ENCODE results near the gene CAMTA1.

Gene CAMTA1

DNA sequence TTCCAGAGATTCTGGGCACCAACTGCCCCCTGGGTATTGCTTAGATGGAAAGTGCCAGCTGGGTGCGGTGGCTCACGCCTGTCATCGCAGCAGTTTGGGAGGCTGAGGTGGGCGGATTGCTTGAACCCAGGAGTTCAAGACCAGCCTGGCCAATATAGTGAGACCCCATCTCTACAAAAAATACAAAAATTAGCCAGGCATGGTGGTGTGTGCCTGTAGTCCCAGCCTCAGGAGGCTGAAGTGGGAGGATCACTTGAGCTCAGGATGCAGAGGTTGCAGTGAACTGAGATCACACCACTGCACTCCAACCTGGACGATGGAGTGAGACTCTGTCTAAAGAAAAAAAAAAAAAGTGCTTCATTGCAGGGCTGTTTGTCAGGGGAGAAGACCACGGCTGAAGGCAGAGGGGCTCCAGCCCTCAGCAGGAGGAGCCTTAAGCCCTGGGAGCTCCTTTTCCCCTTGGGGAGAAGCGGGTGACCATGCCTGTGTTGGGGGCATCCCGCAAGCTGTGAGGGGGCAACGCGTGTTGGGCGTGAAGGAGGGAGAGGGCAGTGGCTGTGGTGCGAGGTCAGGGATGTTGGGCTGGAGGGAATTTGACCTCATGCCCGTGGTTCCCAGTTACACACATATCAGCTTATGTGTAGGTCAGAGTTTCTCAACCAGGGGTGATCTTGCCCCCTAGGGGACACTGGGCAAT, 854.3 kb downstream of the CAMTA1 start:
- no peak overlapping the region for H4K12ac ChIP-seq (ENCODE audit: low read depth, low read length)
- H2BK12ac ChIP-seq (ENCODE audit: low read length) = no peak overlapping the region
- no peak overlapping the region for H3K4me2 ChIP-seq (ENCODE audit: low read length)
- no peak overlapping the region for H3K4ac ChIP-seq (ENCODE audit: low read depth, low read length)
- H3K14ac ChIP-seq (ENCODE audit: low read length) = no peak overlapping the region
- no peak overlapping the region for H2BK5ac ChIP-seq (ENCODE audit: low read depth, low read length, poor library complexity)
- DNase-seq = no peak
- H3K79me2 ChIP-seq (ENCODE audit: control insufficient read depth, insufficient read depth, low read length, poor library complexity) = no peaks in the 10 kb centered on the region
- WGBS (ENCODE audit: extremely low coverage, insufficient coverage, insufficient read length) = no CpG with 5 or more reads among the region's 13 CpGs
- H2AK5ac ChIP-seq (ENCODE audit: low read length) = no peak overlapping the region
- H4K8ac ChIP-seq (ENCODE audit: low read depth, low read length) = no peak overlapping the region
- no peaks in the 10 kb centered on the region for H3K36me3 ChIP-seq (ENCODE audit: control insufficient read depth in 1 of 2, insufficient read depth in 2 of 2, low read length in 2 of 2)
- H2AFZ ChIP-seq (ENCODE audit: insufficient read depth, low read length, poor library complexity) = no peak overlapping the region
- no peak overlapping the region for H3K9ac ChIP-seq (ENCODE audit: low read length)
- no peak overlapping the region for H4K91ac ChIP-seq (ENCODE audit: low read depth, low read length)
- no peak overlapping the region for H3K27ac ChIP-seq (ENCODE audit: low read depth, low read length)
- no peak overlapping the region for H2BK120ac ChIP-seq (ENCODE audit: insufficient read depth, low read length, poor library complexity)
- H3K9me3 ChIP-seq (ENCODE audit: insufficient read depth, low read depth, low read length) = peaks cover 2% of the 10 kb centered on the region
- no peaks in the 10 kb centered on the region for H3K79me1 ChIP-seq (ENCODE audit: low read length)
- H3K18ac ChIP-seq (ENCODE audit: low read length) = no peak overlapping the region
- no peaks in the 10 kb centered on the region for H3K4me1 ChIP-seq (ENCODE audit: control insufficient read depth in 1 of 2, insufficient read depth in 2 of 2, low read length in 2 of 2)
- no peak overlapping the region for H3K23ac ChIP-seq (ENCODE audit: low read length)
- H3K4me3 ChIP-seq (ENCODE audit: low read depth, low read length) = no peak overlapping the region
- no peaks in the 10 kb centered on the region for H3K27me3 ChIP-seq (ENCODE audit: insufficient read depth, low read length)

DNA sequence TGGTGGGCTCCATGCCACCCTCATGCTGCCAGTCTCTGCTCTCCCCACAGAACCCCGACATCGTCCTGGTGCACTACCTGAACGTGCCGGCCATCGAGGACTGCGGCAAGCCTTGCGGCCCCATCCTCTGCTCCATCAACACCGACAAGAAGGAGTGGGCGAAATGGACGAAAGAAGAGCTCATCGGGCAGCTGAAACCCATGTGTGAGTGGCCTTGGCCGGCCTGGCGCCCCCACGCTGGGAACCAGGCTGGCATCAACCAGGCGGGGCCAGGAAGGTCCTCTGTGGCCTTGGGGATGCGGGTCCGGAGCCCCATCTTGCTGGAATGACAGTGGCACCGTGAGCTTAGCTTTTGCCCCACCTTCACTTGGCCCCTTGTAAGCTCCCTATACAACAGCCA, 855.1 kb downstream of the CAMTA1 start:
- no peak overlapping the region for H4K12ac ChIP-seq (ENCODE audit: low read depth, low read length)
- H3K79me1 ChIP-seq (ENCODE audit: low read length) = no peaks in the 10 kb centered on the region
- no peak overlapping the region for H3K4me2 ChIP-seq (ENCODE audit: low read length)
- H3K14ac ChIP-seq (ENCODE audit: low read length) = no peak overlapping the region
- no peak overlapping the region for H3K9ac ChIP-seq (ENCODE audit: low read length)
- H3K27ac ChIP-seq (ENCODE audit: low read depth, low read length) = no peak overlapping the region
- H4K91ac ChIP-seq (ENCODE audit: low read depth, low read length) = no peak overlapping the region
- no peaks in the 10 kb centered on the region for H3K79me2 ChIP-seq (ENCODE audit: control insufficient read depth, insufficient read depth, low read length, poor library complexity)
- H3K23ac ChIP-seq (ENCODE audit: low read length) = no peak overlapping the region
- no peak overlapping the region for H3K4ac ChIP-seq (ENCODE audit: low read depth, low read length)
- H2BK12ac ChIP-seq (ENCODE audit: low read length) = no peak overlapping the region
- no peaks in the 10 kb centered on the region for H3K36me3 ChIP-seq (ENCODE audit: control insufficient read depth in 1 of 2, insufficient read depth in 2 of 2, low read length in 2 of 2)
- no peak overlapping the region for H3K4me3 ChIP-seq (ENCODE audit: low read depth, low read length)
- DNase-seq = no peak
- no CpG with 5 or more reads among the region's 18 CpGs for WGBS (ENCODE audit: extremely low coverage, insufficient coverage, insufficient read length)
- no peaks in the 10 kb centered on the region for H3K4me1 ChIP-seq (ENCODE audit: control insufficient read depth in 1 of 2, insufficient read depth in 2 of 2, low read length in 2 of 2)
- H2BK120ac ChIP-seq (ENCODE audit: insufficient read depth, low read length, poor library complexity) = no peak overlapping the region
- peaks cover 2% of the 10 kb centered on the region for H3K9me3 ChIP-seq (ENCODE audit: insufficient read depth, low read depth, low read length)
- no peak overlapping the region for H2AK5ac ChIP-seq (ENCODE audit: low read length)
- H4K8ac ChIP-seq (ENCODE audit: low read depth, low read length) = no peak overlapping the region
- no peak overlapping the region for H2AFZ ChIP-seq (ENCODE audit: insufficient read depth, low read length, poor library complexity)
- no peaks in the 10 kb centered on the region for H3K27me3 ChIP-seq (ENCODE audit: insufficient read depth, low read length)
- no peak overlapping the region for H2BK5ac ChIP-seq (ENCODE audit: low read depth, low read length, poor library complexity)
- H3K18ac ChIP-seq (ENCODE audit: low read length) = no peak overlapping the region

DNA sequence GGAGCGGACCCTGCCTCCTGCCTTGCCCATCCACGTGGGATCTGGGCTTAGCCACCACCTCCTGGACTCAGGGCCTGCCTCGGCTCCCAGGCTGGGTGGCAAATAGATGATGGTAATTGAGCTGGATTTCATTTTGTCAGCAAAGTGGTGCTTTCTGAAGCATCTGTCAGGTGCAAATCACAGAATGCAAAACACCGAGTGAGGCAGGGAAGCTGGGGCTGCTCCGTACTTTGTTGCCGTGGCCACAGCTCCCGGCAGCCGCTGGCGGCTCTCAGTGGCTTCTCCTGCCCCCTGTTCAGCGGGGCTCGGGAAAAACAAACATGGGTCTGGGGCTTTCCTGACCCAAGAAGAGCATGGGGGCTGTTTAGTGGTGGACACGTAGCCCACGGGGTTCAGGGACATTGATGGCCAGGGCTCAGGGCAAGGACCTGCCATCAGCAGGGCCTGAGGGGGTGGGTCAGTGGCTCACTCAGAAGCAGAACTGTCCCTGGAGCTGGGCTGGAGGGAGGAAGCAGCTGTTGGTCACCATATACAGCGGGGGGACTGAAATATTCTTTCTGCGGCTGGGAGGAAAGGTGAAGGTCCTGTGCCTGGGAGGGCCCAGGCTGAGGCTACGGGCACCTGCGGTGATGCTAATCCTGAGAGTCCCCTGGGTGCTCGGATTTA, 855.8 kb downstream of the CAMTA1 start:
- Histone ChIP-seq H3K4me3 (ENCODE audit: low read depth, low read length) (no peak overlapping the region), H3K79me1 (ENCODE audit: low read length) (no peaks in the 10 kb centered on the region), H3K23ac (ENCODE audit: low read length) (no peak overlapping the region), H4K91ac (ENCODE audit: low read depth, low read length) (no peak overlapping the region), H2AK5ac (ENCODE audit: low read length) (no peak overlapping the region), H2AFZ (ENCODE audit: insufficient read depth, low read length, poor library complexity) (no peak overlapping the region), H3K4me1 (ENCODE audit: control insufficient read depth in 1 of 2, insufficient read depth in 2 of 2, low read length in 2 of 2) (no peaks in the 10 kb centered on the region), H3K79me2 (ENCODE audit: control insufficient read depth, insufficient read depth, low read length, poor library complexity) (no peaks in the 10 kb centered on the region), H3K9me3 (ENCODE audit: insufficient read depth, low read depth, low read length) (peaks cover 2% of the 10 kb centered on the region), H3K4ac (ENCODE audit: low read depth, low read length) (no peak overlapping the region), H3K9ac (ENCODE audit: low read length) (no peak overlapping the region), H4K8ac (ENCODE audit: low read depth, low read length) (no peak overlapping the region), H2BK5ac (ENCODE audit: low read depth, low read length, poor library complexity) (no peak overlapping the region), H2BK120ac (ENCODE audit: insufficient read depth, low read length, poor library complexity) (no peak overlapping the region), H4K12ac (ENCODE audit: low read depth, low read length) (no peak overlapping the region), H3K27ac (ENCODE audit: low read depth, low read length) (no peak overlapping the region), H2BK12ac (ENCODE audit: low read length) (no peak overlapping the region), H3K4me2 (ENCODE audit: low read length) (no peak overlapping the region), H3K14ac (ENCODE audit: low read length) (no peak overlapping the region), H3K36me3 (ENCODE audit: control insufficient read depth in 1 of 2, insufficient read depth in 2 of 2, low read length in 2 of 2) (no peaks in the 10 kb centered on the region), H3K27me3 (ENCODE audit: insufficient read depth, low read length) (no peaks in the 10 kb centered on the region), H3K18ac (ENCODE audit: low read length) (no peak overlapping the region)
- no CpG with 5 or more reads among the region's 18 CpGs for WGBS (ENCODE audit: extremely low coverage, insufficient coverage, insufficient read length)
- no peak for DNase-seq

DNA sequence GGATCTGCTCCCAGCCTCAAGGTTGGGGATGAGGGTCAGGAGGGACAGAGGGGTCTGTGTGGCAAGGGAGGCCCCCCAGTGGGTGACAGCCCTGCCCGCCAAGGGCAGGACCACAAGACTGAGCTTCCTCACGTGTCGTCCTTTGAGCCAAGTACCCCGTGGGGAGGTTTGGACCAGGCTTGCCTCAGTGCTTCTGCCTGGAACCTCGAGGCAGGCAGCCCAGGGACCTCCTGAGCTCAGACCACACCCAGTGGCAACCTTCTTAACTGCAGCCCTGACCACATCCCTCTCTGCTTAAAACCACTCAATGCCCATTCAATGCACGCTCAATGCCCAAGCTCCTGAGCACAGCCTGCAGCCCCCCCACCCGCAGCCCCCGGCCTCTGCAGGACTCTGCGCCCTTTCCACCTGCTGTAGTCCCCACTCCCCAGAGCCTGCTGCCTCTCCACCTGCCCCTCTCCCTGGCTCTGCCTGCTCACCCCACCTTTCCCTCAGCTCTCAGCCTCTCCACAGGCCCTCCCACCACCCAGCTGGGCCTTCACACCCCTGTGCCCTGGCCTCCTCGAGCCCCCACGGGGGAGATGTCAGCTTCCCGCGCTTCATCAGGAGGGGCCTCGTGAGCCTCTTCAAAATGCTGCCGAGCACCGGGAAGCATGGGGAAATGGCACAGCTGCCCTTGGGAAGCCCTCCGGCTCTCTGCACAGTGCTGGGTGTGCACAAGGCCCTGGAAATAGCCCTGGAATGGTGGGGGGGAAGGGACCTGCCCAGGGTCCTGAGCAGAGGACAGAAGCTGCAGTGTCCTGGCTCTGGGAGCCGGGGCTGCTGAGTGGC, 856.5 kb downstream of the CAMTA1 start:
- Histone ChIP-seq H3K79me1 (ENCODE audit: low read length) (no peaks in the 10 kb centered on the region), H3K79me2 (ENCODE audit: control insufficient read depth, insufficient read depth, low read length, poor library complexity) (no peaks in the 10 kb centered on the region), H3K23ac (ENCODE audit: low read length) (no peak overlapping the region), H3K27me3 (ENCODE audit: insufficient read depth, low read length) (no peaks in the 10 kb centered on the region), H4K8ac (ENCODE audit: low read depth, low read length) (no peak overlapping the region), H3K4ac (ENCODE audit: low read depth, low read length) (no peak overlapping the region), H2BK12ac (ENCODE audit: low read length) (no peak overlapping the region), H3K9ac (ENCODE audit: low read length) (no peak overlapping the region), H3K27ac (ENCODE audit: low read depth, low read length) (no peak overlapping the region), H3K9me3 (ENCODE audit: insufficient read depth, low read depth, low read length) (peaks cover 2% of the 10 kb centered on the region), H2AFZ (ENCODE audit: insufficient read depth, low read length, poor library complexity) (no peak overlapping the region), H2AK5ac (ENCODE audit: low read length) (no peak overlapping the region), H3K36me3 (ENCODE audit: control insufficient read depth in 1 of 2, insufficient read depth in 2 of 2, low read length in 2 of 2) (no peaks in the 10 kb centered on the region), H3K4me3 (ENCODE audit: low read depth, low read length) (no peak overlapping the region), H4K12ac (ENCODE audit: low read depth, low read length) (no peak overlapping the region), H2BK5ac (ENCODE audit: low read depth, low read length, poor library complexity) (no peak overlapping the region), H3K4me2 (ENCODE audit: low read length) (no peak overlapping the region), H3K4me1 (ENCODE audit: control insufficient read depth in 1 of 2, insufficient read depth in 2 of 2, low read length in 2 of 2) (no peaks in the 10 kb centered on the region), H4K91ac (ENCODE audit: low read depth, low read length) (no peak overlapping the region), H2BK120ac (ENCODE audit: insufficient read depth, low read length, poor library complexity) (no peak overlapping the region), H3K14ac (ENCODE audit: low read length) (no peak overlapping the region), H3K18ac (ENCODE audit: low read length) (no peak overlapping the region)
- WGBS (ENCODE audit: extremely low coverage, insufficient coverage, insufficient read length) = no CpG with 5 or more reads among the region's 18 CpGs
- no peak for DNase-seq
